ENCODE data around the gene NUTM1.
"Not testable (repeated sequence)": the region's sequence is repeated elsewhere in the genome, so short reads cannot be mapped to it uniquely, and the experiment has no call there.

- not testable (repeated sequence) for TF ChIP-seq POLR2A, POLR2AphosphoS5 (IDR thresholded peaks at IDR 0.05)
- TF ChIP-seq, protein P1, sequence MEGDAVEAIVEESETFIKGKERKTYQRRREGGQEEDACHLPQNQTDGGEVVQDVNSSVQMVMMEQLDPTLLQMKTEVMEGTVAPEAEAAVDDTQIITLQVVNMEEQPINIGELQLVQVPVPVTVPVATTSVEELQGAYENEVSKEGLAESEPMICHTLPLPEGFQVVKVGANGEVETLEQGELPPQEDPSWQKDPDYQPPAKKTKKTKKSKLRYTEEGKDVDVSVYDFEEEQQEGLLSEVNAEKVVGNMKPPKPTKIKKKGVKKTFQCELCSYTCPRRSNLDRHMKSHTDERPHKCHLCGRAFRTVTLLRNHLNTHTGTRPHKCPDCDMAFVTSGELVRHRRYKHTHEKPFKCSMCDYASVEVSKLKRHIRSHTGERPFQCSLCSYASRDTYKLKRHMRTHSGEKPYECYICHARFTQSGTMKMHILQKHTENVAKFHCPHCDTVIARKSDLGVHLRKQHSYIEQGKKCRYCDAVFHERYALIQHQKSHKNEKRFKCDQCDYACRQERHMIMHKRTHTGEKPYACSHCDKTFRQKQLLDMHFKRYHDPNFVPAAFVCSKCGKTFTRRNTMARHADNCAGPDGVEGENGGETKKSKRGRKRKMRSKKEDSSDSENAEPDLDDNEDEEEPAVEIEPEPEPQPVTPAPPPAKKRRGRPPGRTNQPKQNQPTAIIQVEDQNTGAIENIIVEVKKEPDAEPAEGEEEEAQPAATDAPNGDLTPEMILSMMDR (IDR thresholded peaks at IDR 0.05 in 8 of 11, conservative IDR thresholded peaks at IDR 0.05 in 3 of 11), result not testable (repeated sequence)
These were observed 46.5 kb downstream of the NUTM1 start for GRCh38 chr15:34389594-34390086.

Measured in spleen (tissue), 7 donors.